ENCODE results near the gene NHEJ1. TPM values are rescaled to one million over a fixed set of nuclear protein-coding genes. Genes with fewer than 3 reads are reported as not detected.

NHEJ1 gene
- total and polyA plus RNA-seq, 2 of the 13 experiments (the other 11 are each of a cell fraction or from before 2014, with no cell fraction given), result 30.0 to 30.7 TPM

DNA sequence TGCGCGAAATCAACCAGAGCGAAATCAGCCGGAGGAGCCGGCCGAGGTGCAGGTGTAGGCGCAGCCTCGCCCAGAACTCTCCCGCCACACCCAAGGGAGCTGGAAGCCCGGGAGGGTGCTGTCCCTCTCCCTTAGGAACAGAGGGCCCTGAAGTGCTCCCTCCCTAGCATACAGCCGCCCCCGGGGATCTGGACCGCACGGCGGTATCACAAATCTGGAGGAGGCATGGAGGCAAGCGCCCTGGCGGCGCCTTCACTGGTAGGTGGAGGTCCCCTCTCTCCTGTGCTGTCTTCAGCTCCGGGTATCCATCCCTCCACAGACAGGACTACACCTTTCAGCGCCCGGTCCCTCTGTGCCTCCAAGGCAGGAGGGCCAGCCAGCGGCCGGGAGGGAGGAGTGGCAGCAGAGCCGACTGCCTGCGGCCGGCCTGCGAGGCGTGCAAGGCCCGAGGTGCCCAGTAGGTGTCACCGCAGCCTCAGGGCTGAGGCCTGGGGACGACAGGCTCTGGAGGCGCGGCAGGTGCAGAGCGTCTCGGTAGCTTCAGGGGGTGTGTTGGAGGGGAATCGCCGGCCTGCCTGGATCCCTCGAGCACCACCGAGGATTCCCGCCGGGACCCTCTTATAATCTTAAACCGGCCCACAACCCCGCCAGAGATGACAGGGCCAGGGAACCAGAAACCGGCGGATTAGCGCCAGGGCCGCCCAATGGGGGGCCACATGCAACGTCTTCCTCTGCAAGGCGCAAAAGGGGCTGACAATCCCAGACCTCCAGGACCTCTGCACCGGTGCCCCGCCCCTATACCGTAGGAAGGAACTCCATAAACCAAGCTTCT, 102.7 kb downstream of the NHEJ1 start (continued):
- no peak for TF ChIP-seq THAP7 (CRISPR knock-in tag; IDR thresholded peaks at IDR 0.05)
- 0 out of 2 replicates have a peak, but pooled peaks have one; percentile 32 for TF ChIP-seq ZNF337 (CRISPR knock-in tag; IDR thresholded peaks at IDR 0.05; ENCODE audit: borderline replicate concordance, low read depth)
- TF ChIP-seq ZNF720 (CRISPR knock-in tag; IDR thresholded peaks at IDR 0.05), result no peak
- no peak for TF ChIP-seq ZNF343 (CRISPR knock-in tag; IDR thresholded peaks at IDR 0.05)
- no peak for TF ChIP-seq LCORL (IDR thresholded peaks at IDR 0.05)
- 0 out of 2 replicates have a peak, but pooled peaks have one; percentile 47 for TF ChIP-seq LCORL (CRISPR knock-in tag; IDR thresholded peaks at IDR 0.05)
- no peak for TF ChIP-seq ZNF674 (CRISPR knock-in tag; IDR thresholded peaks at IDR 0.05; ENCODE audit: low read depth)
- TF ChIP-seq TSC22D2 (CRISPR knock-in tag; IDR thresholded peaks at IDR 0.05; ENCODE audit: borderline replicate concordance), result peak; percentile 84; the same call in 1 of the 2 replicates
- TF ChIP-seq ZSCAN21 (CRISPR knock-in tag; IDR thresholded peaks at IDR 0.05; ENCODE audit: borderline replicate concordance), result peak; percentile 73; the same call in 1 of the 2 replicates
- TF ChIP-seq, protein P1, sequence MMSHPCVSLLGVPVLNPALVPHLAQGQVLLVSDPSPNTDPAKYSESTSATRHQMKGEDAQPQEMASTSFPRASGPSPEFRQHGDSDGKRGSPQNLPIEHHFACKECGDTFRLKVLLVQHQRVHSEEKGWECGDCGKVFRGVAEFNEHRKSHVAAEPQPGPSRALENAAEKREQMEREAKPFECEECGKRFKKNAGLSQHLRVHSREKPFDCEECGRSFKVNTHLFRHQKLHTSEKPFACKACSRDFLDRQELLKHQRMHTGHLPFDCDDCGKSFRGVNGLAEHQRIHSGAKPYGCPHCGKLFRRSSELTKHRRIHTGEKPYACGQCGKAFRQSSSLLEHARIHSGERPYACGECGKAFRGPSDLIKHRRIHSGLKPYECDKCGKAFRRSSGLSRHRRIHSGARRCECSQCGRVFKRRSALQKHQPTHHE (CRISPR knock-in tag; IDR thresholded peaks at IDR 0.05; ENCODE audit: borderline replicate concordance), result no peak
- no peak for TF ChIP-seq ZNF431 (CRISPR knock-in tag; IDR thresholded peaks at IDR 0.05; ENCODE audit: borderline replicate concordance, low read depth)
- TF ChIP-seq FOXP1 (IDR thresholded peaks at IDR 0.05), result no peak
- TF ChIP-seq FOXP1 (CRISPR knock-in tag; IDR thresholded peaks at IDR 0.05), result no peak
- TF ChIP-seq ERF (CRISPR knock-in tag; IDR thresholded peaks at IDR 0.05), result peak; percentile 78
- TF ChIP-seq REL (CRISPR knock-in tag; conservative IDR thresholded peaks at IDR 0.05), result no peak
- TF ChIP-seq HNRNPL (IDR thresholded peaks at IDR 0.05; ENCODE audit: low read depth, low read length), result no peak
- TF ChIP-seq, protein P2, sequence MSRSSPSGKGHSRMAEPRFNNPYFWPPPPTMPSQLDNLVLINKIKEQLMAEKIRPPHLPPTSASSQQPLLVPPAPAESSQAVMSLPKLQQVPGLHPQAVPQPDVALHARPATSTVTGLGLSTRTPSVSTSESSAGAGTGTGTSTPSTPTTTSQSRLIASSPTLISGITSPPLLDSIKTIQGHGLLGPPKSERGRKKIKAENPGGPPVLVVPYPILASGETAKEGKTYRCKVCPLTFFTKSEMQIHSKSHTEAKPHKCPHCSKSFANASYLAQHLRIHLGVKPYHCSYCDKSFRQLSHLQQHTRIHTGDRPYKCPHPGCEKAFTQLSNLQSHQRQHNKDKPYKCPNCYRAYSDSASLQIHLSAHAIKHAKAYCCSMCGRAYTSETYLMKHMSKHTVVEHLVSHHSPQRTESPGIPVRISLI (CRISPR knock-in tag; IDR thresholded peaks at IDR 0.05; ENCODE audit: borderline replicate concordance), result no peak
- TF ChIP-seq, protein P3, sequence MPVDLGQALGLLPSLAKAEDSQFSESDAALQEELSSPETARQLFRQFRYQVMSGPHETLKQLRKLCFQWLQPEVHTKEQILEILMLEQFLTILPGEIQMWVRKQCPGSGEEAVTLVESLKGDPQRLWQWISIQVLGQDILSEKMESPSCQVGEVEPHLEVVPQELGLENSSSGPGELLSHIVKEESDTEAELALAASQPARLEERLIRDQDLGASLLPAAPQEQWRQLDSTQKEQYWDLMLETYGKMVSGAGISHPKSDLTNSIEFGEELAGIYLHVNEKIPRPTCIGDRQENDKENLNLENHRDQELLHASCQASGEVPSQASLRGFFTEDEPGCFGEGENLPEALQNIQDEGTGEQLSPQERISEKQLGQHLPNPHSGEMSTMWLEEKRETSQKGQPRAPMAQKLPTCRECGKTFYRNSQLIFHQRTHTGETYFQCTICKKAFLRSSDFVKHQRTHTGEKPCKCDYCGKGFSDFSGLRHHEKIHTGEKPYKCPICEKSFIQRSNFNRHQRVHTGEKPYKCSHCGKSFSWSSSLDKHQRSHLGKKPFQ (CRISPR knock-in tag; IDR thresholded peaks at IDR 0.05; ENCODE audit: insufficient replicate concordance), result no peak
- no peak for TF ChIP-seq TRIM24 (CRISPR knock-in tag; IDR thresholded peaks at IDR 0.05)
- no peak for TF ChIP-seq SP2 (CRISPR knock-in tag; IDR thresholded peaks at IDR 0.05)
- no peak for TF ChIP-seq ZBTB34 (CRISPR knock-in tag; IDR thresholded peaks at IDR 0.05)
- no peak for TF ChIP-seq PHF8 (CRISPR knock-in tag; IDR thresholded peaks at IDR 0.05)

Data from HepG2 (cell line).